Measurements from ENCODE around the gene JPT1.

DNA sequence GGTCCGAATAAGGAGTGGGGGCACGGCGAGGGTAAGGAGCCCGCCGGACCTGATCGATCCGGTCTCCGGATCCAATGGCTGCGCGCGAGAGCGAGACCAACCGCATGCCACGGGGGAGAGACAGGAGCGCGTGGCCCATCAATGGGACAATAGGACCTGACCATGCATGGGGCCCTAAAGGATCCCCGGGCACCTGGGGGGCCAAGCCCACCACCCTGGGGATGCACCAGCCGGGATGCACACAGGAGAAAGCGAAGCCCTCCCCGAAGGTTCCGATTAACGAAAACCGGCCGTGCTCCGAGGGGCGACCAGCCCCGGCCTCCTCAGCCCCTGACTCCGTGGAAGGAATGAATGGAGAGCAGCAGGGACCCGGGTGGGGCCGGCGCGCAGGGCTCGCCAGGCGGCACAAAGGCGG is 525 bp downstream of the JPT1 start:
- TF ChIP-seq, protein P1, sequence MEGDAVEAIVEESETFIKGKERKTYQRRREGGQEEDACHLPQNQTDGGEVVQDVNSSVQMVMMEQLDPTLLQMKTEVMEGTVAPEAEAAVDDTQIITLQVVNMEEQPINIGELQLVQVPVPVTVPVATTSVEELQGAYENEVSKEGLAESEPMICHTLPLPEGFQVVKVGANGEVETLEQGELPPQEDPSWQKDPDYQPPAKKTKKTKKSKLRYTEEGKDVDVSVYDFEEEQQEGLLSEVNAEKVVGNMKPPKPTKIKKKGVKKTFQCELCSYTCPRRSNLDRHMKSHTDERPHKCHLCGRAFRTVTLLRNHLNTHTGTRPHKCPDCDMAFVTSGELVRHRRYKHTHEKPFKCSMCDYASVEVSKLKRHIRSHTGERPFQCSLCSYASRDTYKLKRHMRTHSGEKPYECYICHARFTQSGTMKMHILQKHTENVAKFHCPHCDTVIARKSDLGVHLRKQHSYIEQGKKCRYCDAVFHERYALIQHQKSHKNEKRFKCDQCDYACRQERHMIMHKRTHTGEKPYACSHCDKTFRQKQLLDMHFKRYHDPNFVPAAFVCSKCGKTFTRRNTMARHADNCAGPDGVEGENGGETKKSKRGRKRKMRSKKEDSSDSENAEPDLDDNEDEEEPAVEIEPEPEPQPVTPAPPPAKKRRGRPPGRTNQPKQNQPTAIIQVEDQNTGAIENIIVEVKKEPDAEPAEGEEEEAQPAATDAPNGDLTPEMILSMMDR (conservative IDR thresholded peaks at IDR 0.05; ENCODE audit: low read length): no peak
- TF ChIP-seq EZH2phosphoT487 (IDR thresholded peaks at IDR 0.05; ENCODE audit: borderline replicate concordance): no peak

Measured in Loucy (cell line).